ENCODE results near the gene ULK4. TPM values are rescaled to one million over a fixed set of nuclear protein-coding genes. Genes with fewer than 3 reads are reported as not detected.
"Not testable (repeated sequence)": the region's sequence is repeated elsewhere in the genome, so short reads cannot be mapped to it uniquely, and the experiment has no call there.

ULK4 gene
- total and polyA plus RNA-seq, 9 donors: 2.4 to 58.7 (median 7.3) TPM

DNA sequence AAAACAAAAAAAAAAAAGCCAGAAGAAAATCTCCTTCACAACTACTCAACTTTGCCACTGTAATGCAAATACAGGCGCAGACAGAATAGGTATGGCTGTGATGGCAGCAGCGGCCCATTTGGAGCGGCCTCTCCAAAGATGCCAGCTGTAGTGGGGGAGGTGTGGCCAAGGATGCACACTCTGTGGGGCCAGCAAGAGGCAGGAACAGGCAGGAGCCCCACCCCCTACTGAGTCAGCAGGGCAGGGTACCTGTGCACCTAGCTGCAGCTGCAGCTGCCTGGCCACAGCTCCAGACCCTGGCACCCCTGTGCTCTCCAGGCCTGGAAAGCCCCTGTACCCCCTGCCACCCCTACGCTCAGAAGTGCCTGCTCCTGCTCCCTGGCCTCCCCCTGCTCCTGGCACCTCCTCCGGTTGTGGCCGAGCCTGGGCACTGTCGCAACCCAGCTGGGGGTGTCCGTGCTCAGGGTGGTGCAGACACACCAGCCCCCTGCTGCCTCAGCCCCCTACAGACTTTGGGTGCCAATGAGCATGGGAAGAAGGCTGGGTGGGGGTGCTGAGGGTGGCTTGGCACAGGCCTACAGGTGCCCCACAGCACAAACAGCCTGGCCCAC is 312.7 kb downstream of the ULK4 start:
- peaks cover 14% of the 10 kb centered on the region for H3K4me1 ChIP-seq (ENCODE audit: insufficient read depth)
- H3K9me3 ChIP-seq: no peaks in the 10 kb centered on the region
- H3K36me3 ChIP-seq: no peaks in the 10 kb centered on the region
- no peak overlapping the region for H3K4me3 ChIP-seq
- 96 to 98% (median 98%) methylated on average over 8 of the region's 8 CpGs for WGBS, 3 donors
- TF ChIP-seq, protein P1, sequence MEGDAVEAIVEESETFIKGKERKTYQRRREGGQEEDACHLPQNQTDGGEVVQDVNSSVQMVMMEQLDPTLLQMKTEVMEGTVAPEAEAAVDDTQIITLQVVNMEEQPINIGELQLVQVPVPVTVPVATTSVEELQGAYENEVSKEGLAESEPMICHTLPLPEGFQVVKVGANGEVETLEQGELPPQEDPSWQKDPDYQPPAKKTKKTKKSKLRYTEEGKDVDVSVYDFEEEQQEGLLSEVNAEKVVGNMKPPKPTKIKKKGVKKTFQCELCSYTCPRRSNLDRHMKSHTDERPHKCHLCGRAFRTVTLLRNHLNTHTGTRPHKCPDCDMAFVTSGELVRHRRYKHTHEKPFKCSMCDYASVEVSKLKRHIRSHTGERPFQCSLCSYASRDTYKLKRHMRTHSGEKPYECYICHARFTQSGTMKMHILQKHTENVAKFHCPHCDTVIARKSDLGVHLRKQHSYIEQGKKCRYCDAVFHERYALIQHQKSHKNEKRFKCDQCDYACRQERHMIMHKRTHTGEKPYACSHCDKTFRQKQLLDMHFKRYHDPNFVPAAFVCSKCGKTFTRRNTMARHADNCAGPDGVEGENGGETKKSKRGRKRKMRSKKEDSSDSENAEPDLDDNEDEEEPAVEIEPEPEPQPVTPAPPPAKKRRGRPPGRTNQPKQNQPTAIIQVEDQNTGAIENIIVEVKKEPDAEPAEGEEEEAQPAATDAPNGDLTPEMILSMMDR (IDR thresholded peaks at IDR 0.05): no peak
- TF ChIP-seq POLR2A (IDR thresholded peaks at IDR 0.05) (no peak), EP300 (IDR thresholded peaks at IDR 0.05) (no peak)
- H3K27me3 ChIP-seq: no peaks in the 10 kb centered on the region
- no peak overlapping the region for H3K27ac ChIP-seq
- intact Hi-C loops (cut with DNase I): no loop called here
- DNase-seq: no peak

DNA sequence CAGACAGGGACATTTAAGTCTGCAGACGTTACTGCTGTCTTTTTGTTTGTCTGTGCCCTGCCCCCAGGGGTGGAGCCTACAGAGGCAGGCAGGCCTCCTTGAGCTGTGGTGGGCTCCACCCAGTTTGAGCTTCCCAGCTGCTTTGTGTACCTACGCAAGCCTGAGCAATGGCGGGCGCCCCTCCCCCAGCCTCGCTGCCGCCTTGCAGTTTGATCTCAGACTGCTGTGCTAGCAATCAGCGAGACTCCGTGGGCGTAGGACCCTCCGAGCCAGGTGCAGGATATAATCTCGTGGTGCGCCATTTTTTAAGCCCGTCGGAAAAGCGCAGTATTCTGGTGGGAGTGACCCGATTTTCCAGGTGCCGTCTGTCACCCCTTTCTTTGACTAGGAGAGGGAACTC is 314.2 kb downstream of the ULK4 start:
- H3K36me3 ChIP-seq; DNase-seq; H3K27ac ChIP-seq; intact Hi-C loops (cut with DNase I); H3K9me3 ChIP-seq; H3K27me3 ChIP-seq; H3K4me1 ChIP-seq (ENCODE audit: insufficient read depth); H3K4me3 ChIP-seq: not testable (repeated sequence)
- WGBS, 3 donors: 92 to 96% (median 94%) methylated on average over 11 to 13 of the region's 17 CpGs

DNA sequence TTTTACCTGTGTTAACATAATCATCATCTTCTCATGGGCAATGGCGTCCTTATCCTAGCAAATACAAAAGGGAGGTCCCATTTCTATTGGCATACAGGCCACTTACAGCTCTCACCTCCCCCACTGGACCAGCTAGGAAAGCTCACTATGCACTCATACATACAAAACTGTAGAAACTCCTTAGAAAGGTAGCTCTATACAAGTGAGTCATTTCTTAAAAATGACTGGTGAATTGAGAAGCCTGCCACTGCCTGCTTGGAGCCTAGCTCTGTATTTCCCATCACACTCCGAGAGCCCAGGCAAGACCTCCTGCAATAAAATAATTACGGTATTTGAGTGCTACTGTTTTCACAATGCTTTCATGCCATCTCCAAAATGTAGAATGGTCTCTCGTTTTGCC is 321.8 kb downstream of the ULK4 start:
- WGBS, 3 donors: 94 to 96% (median 95%) methylated on average over 4 of the region's 4 CpGs
- intact Hi-C loops (cut with DNase I): no loop called here
- no peak for DNase-seq
- Histone ChIP-seq H3K27me3 (no peaks in the 10 kb centered on the region), H3K36me3 (no peaks in the 10 kb centered on the region), H3K9me3 (no peaks in the 10 kb centered on the region), H3K4me1 (ENCODE audit: insufficient read depth) (no peaks in the 10 kb centered on the region), H3K4me3 (no peak overlapping the region), H3K27ac (no peak overlapping the region)
- no peak for TF ChIP-seq EP300 (IDR thresholded peaks at IDR 0.05)
- TF ChIP-seq, protein P1 (IDR thresholded peaks at IDR 0.05): no peak

DNA sequence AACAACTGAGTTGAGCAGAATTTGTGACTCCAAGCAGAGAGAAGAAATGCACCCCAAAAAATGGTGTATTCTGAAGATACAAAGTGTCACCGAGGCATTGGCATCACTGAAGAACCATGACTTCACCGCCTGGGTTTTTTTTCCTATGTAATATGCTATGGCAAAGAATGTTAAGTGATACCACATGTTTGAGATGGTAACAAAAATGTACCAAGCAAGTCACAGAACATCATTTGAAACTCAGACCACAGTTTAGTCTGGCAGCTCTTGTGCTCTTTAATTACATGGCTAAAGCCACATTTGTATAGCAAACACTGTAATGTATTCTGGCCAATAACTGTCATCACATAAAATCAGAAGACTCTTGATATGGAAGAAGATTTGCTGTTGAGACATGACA is 323.5 kb downstream of the ULK4 start:
- Histone ChIP-seq H3K27ac (no peak overlapping the region), H3K27me3 (no peaks in the 10 kb centered on the region), H3K4me3 (no peak overlapping the region), H3K9me3 (no peaks in the 10 kb centered on the region), H3K4me1 (ENCODE audit: insufficient read depth) (no peaks in the 10 kb centered on the region), H3K36me3 (no peaks in the 10 kb centered on the region)
- no peak for DNase-seq
- intact Hi-C loops (cut with DNase I): no loop called here
- no peak for TF ChIP-seq EP300 (IDR thresholded peaks at IDR 0.05)
- TF ChIP-seq POLR2A (IDR thresholded peaks at IDR 0.05): no peak
- TF ChIP-seq, protein P1 (IDR thresholded peaks at IDR 0.05): no peak
- WGBS, 3 donors: 89 to 94% (median 92%) methylated on average over 2 of the region's 2 CpGs

DNA sequence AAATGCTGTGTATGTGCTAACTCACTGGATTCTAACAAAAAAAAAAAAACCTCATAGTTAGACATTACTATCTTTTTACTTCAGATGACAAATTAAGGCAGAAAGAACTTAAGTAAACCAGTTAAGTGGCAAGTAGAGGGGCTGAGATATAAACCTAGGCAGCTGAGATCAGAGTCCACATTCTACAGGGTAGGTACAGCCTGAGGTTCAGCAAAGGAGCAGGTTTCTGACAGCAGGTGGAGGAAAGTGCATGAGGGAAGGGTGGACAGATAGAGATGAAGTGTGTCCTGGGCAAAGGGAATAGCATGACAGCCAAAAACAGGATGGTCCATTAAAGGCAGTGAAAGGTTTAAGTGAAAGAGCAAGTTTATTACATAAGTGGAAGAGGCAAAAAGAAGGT is 329.2 kb downstream of the ULK4 start:
- intact Hi-C loops (cut with DNase I): no loop called here
- peaks cover 9% of the 10 kb centered on the region for H3K4me1 ChIP-seq (ENCODE audit: insufficient read depth)
- no peaks in the 10 kb centered on the region for H3K9me3 ChIP-seq
- H3K36me3 ChIP-seq: no peaks in the 10 kb centered on the region
- no peaks in the 10 kb centered on the region for H3K27me3 ChIP-seq
- DNase-seq: no peak
- TF ChIP-seq EP300 (IDR thresholded peaks at IDR 0.05) (no peak), POLR2A (IDR thresholded peaks at IDR 0.05) (no peak)
- TF ChIP-seq, protein P1 (IDR thresholded peaks at IDR 0.05): no peak
- H3K27ac ChIP-seq: no peak overlapping the region
- H3K4me3 ChIP-seq: no peak overlapping the region

All from ovary (tissue), 9 donors.